Heart right ventricle (tissue), 16 donors: ENCODE data around the gene GAD2. TPM values are rescaled to one million over a fixed set of nuclear protein-coding genes. Genes with fewer than 3 reads are reported as not detected.
"Not testable (repeated sequence)": the region's sequence is repeated elsewhere in the genome, so short reads cannot be mapped to it uniquely, and the experiment has no call there.

Experiments used
- ATAC-seq, 8 donors: fragments of 200-7000 bp; cut with Tn5 transposase; one replicate each; pipeline ENCODE4 v1.9.1; 2020; ENCODE audit warnings: mild to moderate bottlenecking in 8 of 8, moderate library complexity in 8 of 8, moderate number of reproducible peaks in 1 of 8
- DNase-seq, 2 donors: peaks; one replicate each; pipeline ENCODE4 v3.0.0-alpha.2; 2020
- H3K27ac ChIP-seq, 10 donors: fragments of 200-600 bp; sonication (generic) in 2 of 10; one replicate each; pipeline versions ENCODE4 v1.5.0 to v1.8.0; 2020 to 2022; ENCODE audit warnings: mild to moderate bottlenecking in 3 of 10
- H3K27me3 ChIP-seq, 7 donors: fragments of 200-600 bp; one replicate each; pipeline ENCODE4 v1.8.0; 2021 to 2022; ENCODE audit warnings: mild to moderate bottlenecking in 2 of 7
- H3K36me3 ChIP-seq, 9 donors: fragments of 200-600 bp; sonication (generic) in 1 of 9; one replicate each; pipeline versions ENCODE4 v1.5.0 to v1.8.0; 2020 to 2022; ENCODE audit warnings: mild to moderate bottlenecking in 2 of 9
- H3K4me1 ChIP-seq, 9 donors: fragments of 200-600 bp; sonication (generic) in 1 of 9; one replicate each; pipeline versions ENCODE4 v1.5.0 to v1.8.0; 2020 to 2022; ENCODE audit warnings: mild to moderate bottlenecking in 4 of 9
- H3K4me3 ChIP-seq, 10 donors: fragments of 200-600 bp; sonication (generic) in 2 of 10; one replicate each; pipeline versions ENCODE4 v1.5.0 to v1.8.0; 2020 to 2022; ENCODE audit warnings: mild to moderate bottlenecking in 7 of 10, moderate library complexity in 2 of 10
- H3K9me3 ChIP-seq, 11 donors: fragments of 200-600 bp in 10 of 11; sonication (generic) in 2 of 11; one replicate each; pipeline versions ENCODE4 v1.5.0 to v1.8.0; 2013 to 2022; ENCODE audit warnings: mild to moderate bottlenecking in 2 of 11, control low read depth in 1 of 11, moderate library complexity in 1 of 11
- WGBS, 2 donors: extraction: QIAGEN DNeasy Blood & Tissue Kit; methylation state at CpG; one replicate each; pipeline ENCODE4 v1.1.7; 2013; ENCODE audit warnings: inconsistent platforms in 1 of 2; 5-methylcytosine and 5-hydroxymethylcytosine counted together
- intact Hi-C, 10 donors: fragments of 100-400 bp; cut with DNase I; formaldehyde crosslinking; loops; one replicate each; pipeline versions ENCODE4 v1.11.1 to v1.14.2; 2022
- polyA plus RNA-seq, 2 donors: library from polyadenylated mRNA; stranded (reverse); fragments of 200-250 nt; gene quantifications; one replicate each; pipeline ENCODE4 v1.2.3, GENCODE V29; 2013
- total RNA-seq, 10 donors: library from RNA; stranded (reverse); fragmentation: NEBNext Ultra II Directional in 3 of 10; extraction: Animal tissue kit (Norgen Biotek cat#: 25700) in 3 of 10; gene quantifications; one replicate each; pipeline versions ENCODE4 v1.2.1 to v1.2.4, GENCODE V29; 2021 to 2023
- TF ChIP-seq, protein P1 (sequence below), 9 donors: fragments of 200-600 bp; sonication (generic) in 2 of 9; IDR thresholded peaks; one replicate each; pipeline versions ENCODE4 v1.5.0 to v1.8.0; 2021 to 2022; ENCODE audit warnings: antibody characterized with exemption in 9 of 9, mild to moderate bottlenecking in 5 of 9, moderate library complexity in 1 of 9
- donor health status: Arrhythmogenic right ventricular cardiomyopathy.
- donor health status: ischemic (EF 13 %, LVEDD 7.1; RV severe dilation, severe dysfunction).
- donor health status: healthy with polysubstance abuse.
- donor health status: DM: no; HTN: yes; CAD: no.
- donor health status: DM: no; HTN: no; CAD: no.
- donor health status: ischemic (EF 25% LVEDD 6.9; RV normal size, moderate dysfunction).
- donor health status: ischemic (EF 25% LVEDD 5.7; RV mildly dilated, moderate dysfunction).
- donor health status: healthy.
- donor health status: DM: yes; HTN: yes; CAD: no.
- donor health status: Ischemic cardiomyopathy.
- donor health status: ischemic (EF 35%, LVEDD 5.7; RV mildly dilated, moderate dysfunction).
- donor health status: nonischemic (EF 11% LVEDD 7.7; RV severe dilation, severe dysfunction).
- donor health status: DM: yes; HTN: yes; CAD: no.
- donor health status: PGD.
- donor health status: ischemic (EF 29% LVEDD 5.4; RV normal size, mild dysfunction).
- donor health status: nonischemic (EF 23%, LVEDD 6.1; RV moderate dilation, normal function).

Gene GAD2
- total and polyA plus RNA-seq, 12 donors: not detected

DNA sequence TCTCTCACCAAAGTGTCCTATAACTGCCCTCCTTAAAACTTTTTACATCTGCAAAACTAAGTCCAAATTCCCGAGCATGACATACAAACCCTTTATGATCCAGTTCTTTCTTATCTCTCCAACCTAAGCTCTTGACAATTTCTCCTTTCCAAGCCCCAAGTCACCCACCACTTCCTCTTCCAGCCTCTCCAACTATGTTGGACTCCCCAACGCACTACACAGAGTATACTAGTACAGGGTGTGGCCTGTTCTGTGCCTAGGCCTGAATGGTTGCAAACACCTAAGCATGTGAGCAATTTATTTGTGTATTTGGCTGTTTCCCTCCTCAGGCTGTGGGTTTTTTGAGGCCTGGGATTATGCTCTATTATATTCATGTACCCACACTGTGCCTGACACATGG is 120.4 kb downstream of the GAD2 start:
- no peaks in the 10 kb centered on the region for H3K27me3 ChIP-seq
- H3K4me3 ChIP-seq: no peak overlapping the region
- H3K27ac ChIP-seq: no peak overlapping the region
- intact Hi-C loops: loop anchor here in 4 of 10 donors (5.0 to 10.0 kb wide), 3 partner anchors 215 to 548 kb away; no protein-coding TSS in a partner anchor
- WGBS, 2 donors: 54 to 66% methylated on average over 2 of the region's 2 CpGs
- TF ChIP-seq, protein P1, sequence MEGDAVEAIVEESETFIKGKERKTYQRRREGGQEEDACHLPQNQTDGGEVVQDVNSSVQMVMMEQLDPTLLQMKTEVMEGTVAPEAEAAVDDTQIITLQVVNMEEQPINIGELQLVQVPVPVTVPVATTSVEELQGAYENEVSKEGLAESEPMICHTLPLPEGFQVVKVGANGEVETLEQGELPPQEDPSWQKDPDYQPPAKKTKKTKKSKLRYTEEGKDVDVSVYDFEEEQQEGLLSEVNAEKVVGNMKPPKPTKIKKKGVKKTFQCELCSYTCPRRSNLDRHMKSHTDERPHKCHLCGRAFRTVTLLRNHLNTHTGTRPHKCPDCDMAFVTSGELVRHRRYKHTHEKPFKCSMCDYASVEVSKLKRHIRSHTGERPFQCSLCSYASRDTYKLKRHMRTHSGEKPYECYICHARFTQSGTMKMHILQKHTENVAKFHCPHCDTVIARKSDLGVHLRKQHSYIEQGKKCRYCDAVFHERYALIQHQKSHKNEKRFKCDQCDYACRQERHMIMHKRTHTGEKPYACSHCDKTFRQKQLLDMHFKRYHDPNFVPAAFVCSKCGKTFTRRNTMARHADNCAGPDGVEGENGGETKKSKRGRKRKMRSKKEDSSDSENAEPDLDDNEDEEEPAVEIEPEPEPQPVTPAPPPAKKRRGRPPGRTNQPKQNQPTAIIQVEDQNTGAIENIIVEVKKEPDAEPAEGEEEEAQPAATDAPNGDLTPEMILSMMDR (IDR thresholded peaks at IDR 0.05): no peak
- DNase-seq: no peak
- H3K4me1 ChIP-seq: peaks cover 0 to 4% (median 0%) of the 10 kb centered on the region in 9 donors
- H3K36me3 ChIP-seq: no peaks in the 10 kb centered on the region
- peaks cover 0 to 28% (median 8%) of the 10 kb centered on the region in 11 donors for H3K9me3 ChIP-seq
- ATAC-seq: no peak

DNA sequence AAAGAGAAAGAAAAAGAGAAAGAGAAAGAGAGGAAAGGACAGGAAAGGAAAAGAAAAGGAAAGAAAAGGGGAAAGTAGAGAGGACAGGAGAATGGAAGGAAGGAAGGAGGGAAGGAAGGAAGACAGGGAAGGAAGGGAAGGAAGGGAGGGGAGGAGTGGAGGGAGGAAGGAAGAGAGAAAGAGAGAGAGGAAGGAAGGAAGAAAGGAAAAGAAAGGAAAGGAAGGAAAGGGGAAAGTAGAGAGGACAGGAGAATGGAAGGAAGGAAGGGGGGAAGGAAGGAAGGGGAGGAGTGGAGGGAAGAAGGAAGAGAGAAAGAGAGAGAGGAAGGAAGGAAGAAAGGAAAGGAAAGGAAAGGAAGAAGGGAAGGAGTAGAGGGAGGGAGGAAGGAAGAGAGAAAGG is 125.1 kb downstream of the GAD2 start:
- Histone ChIP-seq H3K4me1 (peaks cover 0 to 2% (median 0%) of the 10 kb centered on the region in 9 donors), H3K4me3 (no peak overlapping the region), H3K27ac (no peak overlapping the region), H3K36me3 (no peaks in the 10 kb centered on the region), H3K9me3 (no peaks in the 10 kb centered on the region), H3K27me3 (no peaks in the 10 kb centered on the region)
- no peak for DNase-seq
- intact Hi-C loops: no loop called here
- no peak for ATAC-seq
- TF ChIP-seq, protein P1 (IDR thresholded peaks at IDR 0.05): no peak

DNA sequence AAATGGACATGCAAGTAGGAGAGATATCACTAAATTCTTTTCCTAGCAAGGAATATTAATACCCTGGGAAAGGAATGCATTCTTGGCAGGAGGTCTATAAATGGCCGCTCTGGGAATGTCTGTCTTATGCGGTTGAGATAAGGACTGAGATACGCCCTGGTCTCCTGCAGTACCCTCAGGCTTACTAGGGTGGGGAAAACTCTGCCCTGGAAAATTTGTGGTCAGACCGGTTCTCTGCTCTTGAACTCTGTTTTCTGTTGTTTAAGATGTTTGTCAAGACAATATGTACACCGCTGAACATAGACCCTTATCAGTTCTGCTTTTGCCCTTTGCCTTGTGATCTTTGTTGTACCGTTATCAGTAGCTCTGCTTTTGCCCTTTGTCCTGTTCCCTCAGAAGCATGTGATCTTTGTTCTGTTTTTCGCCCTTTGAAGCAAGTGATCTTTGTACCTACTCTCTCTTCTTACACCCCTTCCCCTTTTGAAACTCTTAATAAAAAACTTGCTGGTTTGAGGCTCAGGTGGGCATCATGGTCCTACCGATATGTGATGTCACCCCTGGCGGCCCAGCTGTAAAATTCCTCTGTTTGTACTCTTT is 132.3 kb downstream of the GAD2 start:
- intact Hi-C loops, H3K36me3 ChIP-seq, ATAC-seq, H3K9me3 ChIP-seq, H3K27me3 ChIP-seq, DNase-seq, H3K4me3 ChIP-seq, H3K4me1 ChIP-seq, H3K27ac ChIP-seq: not testable (repeated sequence)
- WGBS, 2 donors: 60 to 61% methylated on average over 9 of the region's 9 CpGs

Other genes with a start within 250 kb of the GAD2 start
- 10 to 100 TPM in 1 of 10 donors, 1 to 10 TPM in 7, under 1 TPM in 2; 0.81 to 11.9 (median 2.0) TPM for gene APBB1IP, start 221.6 kb downstream of the GAD2 start, total RNA-seq
- gene APBB1IP, start 221.6 kb downstream of the GAD2 start, polyA plus RNA-seq: 1 to 10 TPM; 1.2 to 1.7 TPM